Progenitor cell of endocrine pancreas (in vitro differentiated cells): ENCODE results near the gene ZMYND12. TPM values are rescaled to one million over a fixed set of nuclear protein-coding genes. Genes with fewer than 3 reads are reported as not detected.
"Not testable (repeated sequence)": the region's sequence is repeated elsewhere in the genome, so short reads cannot be mapped to it uniquely, and the experiment has no call there.

Experiments
- DNase-seq: peaks from one replicate; pipeline ENCODE4 v3.0.0; 2021; ENCODE audit warnings: low spot score; ENCODE audit not compliant: unreplicated experiment
- H3K27ac Mint-ChIP-seq: 2 replicates; pipeline ENCODE4 v1.8.0; 2021; ENCODE audit warnings: mild to moderate bottlenecking, moderate library complexity, mixed read lengths
- H3K27me3 Mint-ChIP-seq: 2 replicates; pipeline ENCODE4 v1.8.0; 2021; ENCODE audit warnings: mixed read lengths
- H3K36me3 Mint-ChIP-seq: 2 replicates; pipeline ENCODE4 v1.8.0; 2022; ENCODE audit warnings: mixed read lengths; ENCODE audit not compliant: insufficient read depth
- H3K4me1 Mint-ChIP-seq: 2 replicates; pipeline ENCODE4 v1.8.0; 2021; ENCODE audit warnings: low read depth, mixed read lengths
- H3K4me3 Mint-ChIP-seq: 2 replicates; pipeline ENCODE4 v1.8.0; 2021; ENCODE audit warnings: low read depth, mild to moderate bottlenecking, moderate library complexity, mixed read lengths
- H3K9me3 Mint-ChIP-seq: 2 replicates; pipeline ENCODE4 v1.8.0; 2021; ENCODE audit warnings: low read depth, mixed read lengths
- total RNA-seq: library from RNA; stranded (reverse); gene quantifications from 2 replicates; pipeline ENCODE4 v1.2.1, GENCODE V29; 2021
- TF ChIP-seq, protein P1 (sequence below): fragments of 200-600 bp; sonication (generic); IDR thresholded peaks from one replicate; pipeline ENCODE4 v1.5.0; 2021; ENCODE audit warnings: antibody characterized with exemption, mild to moderate bottlenecking; ENCODE audit not compliant: unreplicated experiment

The ZMYND12 gene
- total RNA-seq, 1 donor from 2014 or later = 2.0 TPM

DNA sequence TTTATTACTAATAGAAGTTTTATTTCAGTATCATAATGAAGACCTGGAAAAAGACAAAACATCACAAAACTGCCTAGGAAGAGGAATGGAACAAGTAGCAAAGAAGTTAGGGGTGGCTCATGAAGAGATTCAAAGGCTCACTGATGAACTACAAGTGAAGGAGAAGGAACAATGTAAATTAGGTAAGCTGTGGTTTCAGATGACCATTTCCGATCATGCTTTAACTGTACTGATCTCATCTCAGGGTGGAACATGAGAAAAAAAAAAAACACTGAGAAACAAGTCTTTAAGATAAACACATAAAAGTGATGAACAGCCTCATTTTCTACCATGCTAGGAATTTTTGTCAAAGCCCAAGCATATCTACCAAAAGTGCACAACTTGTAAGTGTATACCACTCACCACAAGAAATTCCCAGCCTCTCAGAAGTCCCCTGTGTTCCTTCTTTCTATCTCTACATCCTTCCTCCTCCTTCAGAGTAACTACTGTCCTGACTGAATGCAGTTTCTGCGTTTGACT, 26.9 kb upstream of the ZMYND12 start:
- H3K36me3 Mint-ChIP-seq = peaks cover 12% of the 10 kb centered on the region
- H3K4me3 Mint-ChIP-seq = no peak overlapping the region
- TF ChIP-seq, protein P1, sequence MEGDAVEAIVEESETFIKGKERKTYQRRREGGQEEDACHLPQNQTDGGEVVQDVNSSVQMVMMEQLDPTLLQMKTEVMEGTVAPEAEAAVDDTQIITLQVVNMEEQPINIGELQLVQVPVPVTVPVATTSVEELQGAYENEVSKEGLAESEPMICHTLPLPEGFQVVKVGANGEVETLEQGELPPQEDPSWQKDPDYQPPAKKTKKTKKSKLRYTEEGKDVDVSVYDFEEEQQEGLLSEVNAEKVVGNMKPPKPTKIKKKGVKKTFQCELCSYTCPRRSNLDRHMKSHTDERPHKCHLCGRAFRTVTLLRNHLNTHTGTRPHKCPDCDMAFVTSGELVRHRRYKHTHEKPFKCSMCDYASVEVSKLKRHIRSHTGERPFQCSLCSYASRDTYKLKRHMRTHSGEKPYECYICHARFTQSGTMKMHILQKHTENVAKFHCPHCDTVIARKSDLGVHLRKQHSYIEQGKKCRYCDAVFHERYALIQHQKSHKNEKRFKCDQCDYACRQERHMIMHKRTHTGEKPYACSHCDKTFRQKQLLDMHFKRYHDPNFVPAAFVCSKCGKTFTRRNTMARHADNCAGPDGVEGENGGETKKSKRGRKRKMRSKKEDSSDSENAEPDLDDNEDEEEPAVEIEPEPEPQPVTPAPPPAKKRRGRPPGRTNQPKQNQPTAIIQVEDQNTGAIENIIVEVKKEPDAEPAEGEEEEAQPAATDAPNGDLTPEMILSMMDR = no peak
- H3K4me1 Mint-ChIP-seq = no peaks in the 10 kb centered on the region
- no peaks in the 10 kb centered on the region for H3K27me3 Mint-ChIP-seq
- H3K9me3 Mint-ChIP-seq = no peaks in the 10 kb centered on the region
- DNase-seq = no peak
- H3K27ac Mint-ChIP-seq = no peak overlapping the region

DNA sequence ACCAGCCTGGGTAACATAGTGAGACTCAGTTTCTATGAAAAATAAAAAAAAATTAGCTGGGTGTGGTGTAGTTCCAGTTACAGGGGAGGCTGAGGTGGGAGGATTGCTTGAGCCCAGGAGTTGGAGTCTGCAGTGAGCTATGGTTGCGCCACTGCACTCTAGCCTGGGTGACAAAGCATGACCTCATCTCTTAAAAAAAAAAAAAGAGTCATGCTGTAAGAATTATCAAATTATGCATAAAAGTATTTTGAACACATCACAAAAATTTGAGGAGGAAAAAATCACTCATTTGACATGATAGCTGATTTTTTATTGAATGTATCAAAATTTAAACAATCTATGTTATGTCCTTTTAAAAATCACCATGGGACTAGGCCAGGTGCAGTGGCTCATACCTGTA, 25.1 kb upstream of the ZMYND12 start:
- TF ChIP-seq, protein P1 = no peak
- H3K27me3 Mint-ChIP-seq = no peaks in the 10 kb centered on the region
- no peak for DNase-seq
- H3K9me3 Mint-ChIP-seq = no peaks in the 10 kb centered on the region
- no peak overlapping the region for H3K27ac Mint-ChIP-seq
- H3K4me1 Mint-ChIP-seq = no peaks in the 10 kb centered on the region
- H3K36me3 Mint-ChIP-seq = peaks cover 7% of the 10 kb centered on the region
- no peak overlapping the region for H3K4me3 Mint-ChIP-seq

GRCh38 chr1:42479621-42480020, 23.8 kb upstream of the ZMYND12 start:
- Mint-ChIP-seq H3K27me3 (no peaks in the 10 kb centered on the region), H3K9me3 (no peaks in the 10 kb centered on the region), H3K36me3 (peaks cover 7% of the 10 kb centered on the region), H3K27ac (no peak overlapping the region), H3K4me3 (no peak overlapping the region), H3K4me1 (no peaks in the 10 kb centered on the region)
- TF ChIP-seq, protein P1 = no peak
- no peak for DNase-seq

DNA sequence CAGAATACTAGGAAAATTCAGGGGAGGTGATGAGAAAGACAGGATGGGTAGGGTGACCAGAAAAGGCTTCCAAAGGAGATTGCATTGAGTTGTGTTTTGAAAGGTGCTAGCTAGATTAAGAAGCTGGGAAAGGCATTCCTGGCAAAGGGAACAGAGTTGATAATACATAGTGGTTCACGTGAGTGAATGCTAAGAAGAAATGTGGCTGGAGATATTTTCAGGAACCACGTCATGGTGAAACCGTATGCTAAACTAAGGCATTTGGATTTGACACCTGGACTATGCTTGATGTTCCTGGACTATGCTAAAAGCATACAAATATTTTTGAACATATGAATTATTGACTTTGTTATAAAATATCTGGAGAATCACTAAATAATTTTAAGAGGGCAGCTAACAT, 22.0 kb upstream of the ZMYND12 start:
- Mint-ChIP-seq H3K27ac (no peak overlapping the region), H3K4me1 (no peaks in the 10 kb centered on the region), H3K4me3 (no peak overlapping the region), H3K9me3 (no peaks in the 10 kb centered on the region), H3K36me3 (peaks cover 2% of the 10 kb centered on the region), H3K27me3 (no peaks in the 10 kb centered on the region)
- no peak for DNase-seq
- TF ChIP-seq, protein P1 = no peak

DNA sequence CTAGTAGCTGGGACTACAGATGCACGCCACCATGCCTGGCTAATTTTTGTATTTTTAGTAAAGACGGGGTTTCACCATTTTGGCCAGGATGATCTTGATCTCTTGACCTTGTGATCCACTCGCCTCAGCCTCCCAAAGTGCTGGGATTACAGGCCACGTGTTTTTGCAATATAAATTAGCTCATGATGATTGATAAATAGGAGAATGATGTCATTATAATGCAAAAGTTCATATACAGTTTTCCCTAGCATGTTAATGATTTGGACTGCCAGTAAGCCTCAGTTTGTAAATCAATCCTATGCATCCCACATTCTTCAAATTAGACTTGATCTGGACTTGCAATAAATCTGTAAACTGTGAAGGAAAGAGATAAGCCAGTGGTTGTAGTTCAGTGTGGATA, 21.5 kb upstream of the ZMYND12 start:
- H3K4me1 Mint-ChIP-seq, H3K4me3 Mint-ChIP-seq, DNase-seq, H3K9me3 Mint-ChIP-seq, H3K36me3 Mint-ChIP-seq, H3K27me3 Mint-ChIP-seq, H3K27ac Mint-ChIP-seq: not testable (repeated sequence)

DNA sequence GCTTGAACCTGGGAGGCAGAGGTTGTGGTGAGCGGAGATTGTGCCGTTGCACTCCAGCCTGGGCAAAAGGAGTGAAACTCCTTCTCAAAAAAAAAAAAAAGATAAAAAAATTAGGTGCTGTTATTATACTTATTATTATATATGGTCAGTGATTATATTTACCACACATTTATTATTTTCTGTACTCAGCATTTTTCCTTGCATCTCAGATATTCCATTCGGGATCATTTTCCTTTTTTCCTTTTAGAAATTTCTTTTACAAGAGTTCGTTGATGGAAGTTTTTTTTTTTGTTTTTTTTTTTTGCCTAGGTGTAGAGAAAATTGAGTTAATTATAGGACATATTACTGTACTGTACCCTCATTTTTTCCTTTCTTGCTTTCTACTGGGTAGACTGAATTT, 20.8 kb upstream of the ZMYND12 start:
- Mint-ChIP-seq H3K4me3 (no peak overlapping the region), H3K36me3 (peaks cover 2% of the 10 kb centered on the region), H3K9me3 (no peaks in the 10 kb centered on the region), H3K4me1 (no peaks in the 10 kb centered on the region), H3K27me3 (no peaks in the 10 kb centered on the region), H3K27ac (no peak overlapping the region)
- TF ChIP-seq, protein P1 = no peak
- no peak for DNase-seq
